GM18511 (cell line): ENCODE measurements around the gene CFAP46.
"Not testable (repeated sequence)": the region's sequence is repeated elsewhere in the genome, so short reads cannot be mapped to it uniquely, and the experiment has no call there.

ENCODE experiments used
- ATAC-seq: cut with Tn5 transposase; IDR thresholded peaks from one replicate; pipeline ENCODE4 v1.9.1; 2021; ENCODE audit warnings: mild to moderate bottlenecking, moderate library complexity; ENCODE audit not compliant: unreplicated experiment

CFAP46 gene

DNA sequence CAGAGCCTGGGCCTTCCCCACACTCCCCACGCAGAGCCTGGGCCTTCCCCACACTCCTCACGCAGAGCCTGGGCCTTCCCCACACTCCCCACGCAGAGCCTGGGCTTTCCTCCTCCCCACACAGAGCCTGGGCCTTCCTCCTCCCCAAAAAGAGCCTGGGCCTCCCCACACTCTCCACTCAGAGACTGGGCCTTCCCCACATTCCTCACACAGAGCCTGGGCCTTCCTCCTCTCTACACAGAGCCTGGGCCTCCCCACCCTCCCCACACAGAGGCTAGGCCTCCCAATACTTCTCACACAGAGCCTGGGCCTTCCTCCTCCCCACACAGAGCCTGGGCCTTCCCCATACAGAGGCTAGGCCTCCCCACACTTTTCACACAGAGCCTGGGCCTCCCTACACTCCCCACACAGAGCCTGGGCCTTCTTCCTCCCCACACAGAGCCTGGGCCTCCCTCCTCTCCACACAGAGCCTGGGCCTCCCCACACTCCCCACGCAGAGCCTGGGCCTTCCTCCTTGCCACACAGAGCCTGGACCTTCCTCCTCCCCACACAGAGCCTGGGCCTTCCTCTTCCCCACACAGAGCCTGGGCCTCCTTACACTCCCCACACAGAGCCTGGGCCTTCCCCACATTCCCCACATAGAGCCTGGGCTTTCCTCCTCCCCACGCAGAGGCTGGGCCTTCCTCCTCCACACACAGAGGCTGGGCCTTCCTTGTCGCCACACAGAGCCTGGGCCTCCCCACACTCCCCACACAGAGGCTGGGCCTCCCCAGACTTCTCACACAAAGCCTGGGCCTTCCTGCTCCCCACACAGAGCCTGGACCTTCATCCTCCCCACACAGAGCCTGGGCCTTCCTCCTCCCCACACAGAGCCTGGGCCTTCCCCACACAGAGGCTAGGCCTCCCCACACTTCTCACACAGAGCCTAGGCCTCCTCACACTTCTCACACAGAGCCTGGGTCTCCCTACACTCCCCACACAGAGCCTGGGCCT, 10.8 kb downstream of the CFAP46 start:
- ATAC-seq: not testable (repeated sequence)

DNA sequence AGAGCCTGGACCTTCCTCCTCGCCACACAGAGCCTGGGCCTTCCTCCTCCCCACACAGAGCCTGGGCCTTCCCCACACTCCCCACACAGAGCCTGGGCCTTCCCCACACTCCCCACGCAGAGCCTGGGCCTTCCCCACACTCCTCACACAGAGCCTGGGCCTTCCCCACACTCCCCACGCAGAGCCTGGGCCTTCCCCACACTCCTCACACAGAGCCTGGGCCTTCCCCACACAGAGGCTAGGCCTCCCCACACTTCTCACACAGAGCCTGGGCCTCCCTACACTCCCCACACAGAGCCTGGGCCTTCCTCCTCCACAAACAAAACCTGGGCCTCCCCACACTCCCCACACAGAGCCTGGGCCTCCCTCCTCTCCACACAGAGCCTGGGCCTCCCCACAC, 11.7 kb downstream of the CFAP46 start:
- ATAC-seq: not testable (repeated sequence)

DNA sequence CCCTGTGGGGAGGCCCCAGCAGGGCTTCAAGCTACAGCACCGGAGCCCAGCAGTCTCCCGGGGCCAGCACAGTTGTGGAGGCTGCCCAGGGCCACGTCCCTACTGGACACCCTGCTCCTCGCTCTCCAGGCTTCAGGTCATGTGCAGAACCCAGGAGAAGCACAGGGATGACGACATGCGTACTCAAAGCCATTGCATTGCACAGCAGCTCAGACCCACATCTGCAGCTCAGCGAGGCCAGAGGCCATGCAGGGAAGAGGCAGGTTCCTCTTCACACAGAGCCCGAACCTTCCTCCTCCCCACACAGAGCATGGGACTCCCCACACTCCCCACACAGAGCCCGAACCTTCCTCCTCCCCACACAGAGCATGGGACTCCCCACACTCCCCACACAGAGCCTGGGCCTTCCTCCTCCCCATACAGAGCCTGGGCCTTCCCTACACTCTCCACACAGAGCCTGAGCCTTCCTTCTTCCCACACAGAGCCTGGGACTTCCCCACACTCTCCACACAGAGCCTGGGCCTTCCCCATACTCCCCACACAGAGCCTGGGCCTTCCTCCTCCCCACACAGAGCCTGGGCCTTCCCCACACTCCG, 12.3 kb downstream of the CFAP46 start:
- ATAC-seq: no peak

DNA sequence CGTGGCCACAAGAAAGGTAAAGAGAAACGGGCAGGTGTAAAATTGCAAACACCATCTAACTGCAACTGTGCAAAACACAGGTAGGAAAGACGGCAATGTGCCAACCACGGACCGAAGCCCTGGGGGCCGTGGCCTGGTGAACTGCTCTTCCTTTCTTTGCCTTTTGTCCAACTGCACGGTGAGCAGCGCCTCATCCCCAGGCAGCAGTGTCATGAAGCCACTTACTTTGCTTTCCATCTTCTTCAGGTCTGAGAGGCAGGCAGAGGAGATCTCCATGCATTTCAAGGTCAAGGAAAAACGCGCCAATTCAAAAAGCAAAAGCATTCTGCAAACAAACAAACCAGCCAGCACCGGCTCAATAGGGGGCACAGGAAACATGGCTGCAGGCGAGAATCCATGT, 12.9 kb downstream of the CFAP46 start:
- no peak for ATAC-seq

DNA sequence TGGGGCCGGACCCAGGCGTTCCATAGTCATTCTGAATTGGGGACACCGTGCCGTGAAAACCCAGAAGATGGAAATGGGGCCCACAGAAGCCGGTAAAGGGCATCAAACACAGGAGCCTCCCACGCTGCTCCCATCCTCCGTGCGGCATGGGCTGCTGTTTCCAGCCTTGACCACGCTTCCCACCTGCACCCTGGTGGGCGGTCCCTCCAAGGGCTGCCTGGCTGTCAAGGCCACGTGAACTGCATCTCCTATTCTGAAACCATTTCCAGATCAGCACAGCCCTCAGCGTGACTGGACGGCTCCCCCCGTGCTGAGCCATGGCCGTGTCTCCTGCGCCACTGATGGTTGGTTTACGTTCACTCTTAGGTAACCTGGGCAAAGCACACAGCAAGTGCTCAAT, 14.1 kb downstream of the CFAP46 start:
- ATAC-seq: no peak

DNA sequence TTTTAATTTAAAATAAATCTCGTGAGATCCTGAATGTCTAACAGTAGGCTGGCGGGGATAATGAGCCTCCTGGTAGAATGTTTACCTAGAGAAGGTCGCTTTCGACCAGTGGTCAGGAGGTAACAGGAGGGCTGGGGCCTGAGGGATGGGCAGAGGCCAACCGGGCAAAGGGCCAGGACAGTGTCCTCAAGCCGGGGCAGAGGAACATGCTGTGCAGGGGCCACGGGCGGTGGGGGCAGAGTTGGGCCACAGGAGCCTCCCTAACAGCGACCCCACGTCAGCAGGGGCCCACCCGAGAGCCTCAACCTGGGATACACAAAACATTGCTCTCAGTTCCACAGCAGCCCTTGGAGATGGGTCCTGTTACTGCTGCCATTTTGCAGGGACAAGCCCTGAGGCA, 14.5 kb downstream of the CFAP46 start:
- no peak for ATAC-seq

DNA sequence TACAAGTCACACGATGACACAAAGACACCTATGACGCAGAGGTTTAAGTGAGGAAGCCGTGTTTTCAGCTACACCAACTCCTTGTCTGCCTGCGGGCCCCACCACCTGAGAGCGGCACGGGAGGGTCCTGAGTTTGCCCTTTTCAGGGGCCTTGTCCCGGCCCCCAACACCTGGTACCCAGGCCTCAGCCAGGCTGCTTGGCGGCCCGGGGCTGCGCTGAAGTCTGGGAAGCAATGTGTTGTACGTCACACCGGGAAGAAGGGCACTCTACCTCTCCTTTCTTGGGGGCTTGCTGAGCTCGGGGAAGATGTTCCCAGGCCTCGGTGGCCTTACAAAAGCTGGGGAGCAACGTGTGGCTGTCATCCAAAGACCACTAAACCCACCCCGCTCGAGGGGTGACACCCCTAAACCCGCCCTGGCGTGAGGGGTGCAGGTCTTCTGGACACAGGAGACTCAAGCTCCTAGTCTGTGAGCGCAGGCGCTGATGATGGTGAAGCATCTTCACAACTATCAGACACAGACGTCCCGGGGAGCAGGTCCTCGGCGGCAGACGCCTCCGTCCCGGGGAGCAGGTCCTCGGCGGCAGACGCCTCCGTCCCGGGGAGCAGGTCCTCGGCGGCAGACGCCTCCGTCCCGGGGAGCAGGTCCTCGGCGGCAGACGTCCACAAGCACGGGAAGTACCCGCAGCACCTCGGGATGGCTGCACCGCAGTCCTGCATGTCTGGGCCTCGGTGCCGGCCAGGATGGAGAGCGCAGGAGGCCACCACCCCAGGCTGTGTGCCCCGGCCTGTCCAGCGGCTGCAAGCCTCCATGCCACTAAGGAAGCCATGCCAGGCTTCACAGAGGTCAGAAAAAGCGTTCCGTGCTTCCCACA, 15.4 kb downstream of the CFAP46 start:
- no peak for ATAC-seq

DNA sequence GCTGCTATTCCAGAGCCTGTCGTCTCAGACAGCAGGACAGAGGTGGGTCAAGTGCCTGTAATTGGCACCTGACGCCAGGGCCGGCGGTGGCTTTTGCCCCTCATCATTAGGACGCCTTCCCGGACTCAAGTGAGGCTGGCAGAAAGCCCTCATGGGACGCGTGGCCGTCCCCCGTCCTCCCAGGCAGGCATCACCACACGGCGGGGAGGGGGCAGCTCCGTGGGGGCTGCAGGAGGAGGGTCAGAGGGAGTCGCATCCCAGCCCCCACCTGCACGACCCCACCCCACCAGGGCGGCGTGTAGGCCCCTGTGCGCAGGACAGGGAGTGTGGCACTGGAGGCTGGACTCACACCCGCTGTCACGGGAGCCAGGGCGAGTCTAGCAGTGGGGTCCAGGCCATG, 16.3 kb downstream of the CFAP46 start:
- ATAC-seq: no peak

DNA sequence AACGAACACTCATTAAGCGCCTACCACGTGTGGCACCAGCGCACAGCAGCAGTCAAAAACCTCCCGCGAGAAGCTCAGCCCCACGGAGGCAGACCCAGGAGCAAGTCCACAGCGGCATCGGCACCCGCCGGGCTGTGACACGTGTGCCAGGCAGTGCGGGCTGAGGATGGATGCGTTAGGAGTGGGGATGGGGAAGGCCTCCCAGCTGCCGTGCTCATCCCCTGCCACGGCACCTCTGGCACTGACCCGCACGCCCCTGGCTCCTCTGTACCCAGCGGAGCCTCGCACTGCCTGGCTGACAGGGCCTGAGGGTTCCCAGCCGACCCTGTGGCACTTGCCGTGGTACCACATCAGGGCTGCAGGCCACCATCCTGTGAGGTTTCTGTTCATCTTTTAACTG, 16.8 kb downstream of the CFAP46 start:
- no peak for ATAC-seq

DNA sequence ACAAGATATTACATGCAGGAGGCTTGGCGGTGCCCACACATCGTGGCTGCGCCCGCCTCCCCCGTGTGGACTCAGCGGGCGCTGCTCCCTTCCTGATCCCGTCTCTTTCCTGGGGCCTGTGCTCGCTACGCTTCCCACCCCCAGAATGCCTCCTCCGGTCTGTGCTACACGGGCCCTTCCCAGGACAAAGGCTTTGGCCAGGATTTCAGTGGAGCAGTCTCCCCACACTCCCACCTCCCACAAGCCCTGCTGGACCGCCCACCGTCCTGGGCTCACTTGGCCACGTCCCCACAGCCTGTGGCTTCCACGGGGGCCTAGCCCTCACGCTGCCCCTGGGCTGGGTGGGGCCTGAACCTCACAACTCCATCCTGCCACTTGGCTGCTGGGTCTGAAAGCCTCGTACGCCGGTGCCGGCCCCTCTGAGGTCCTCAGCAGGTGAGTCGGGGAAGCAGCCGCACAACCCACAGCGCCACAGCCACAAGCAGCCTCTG, 17.3 kb downstream of the CFAP46 start:
- no peak for ATAC-seq

DNA sequence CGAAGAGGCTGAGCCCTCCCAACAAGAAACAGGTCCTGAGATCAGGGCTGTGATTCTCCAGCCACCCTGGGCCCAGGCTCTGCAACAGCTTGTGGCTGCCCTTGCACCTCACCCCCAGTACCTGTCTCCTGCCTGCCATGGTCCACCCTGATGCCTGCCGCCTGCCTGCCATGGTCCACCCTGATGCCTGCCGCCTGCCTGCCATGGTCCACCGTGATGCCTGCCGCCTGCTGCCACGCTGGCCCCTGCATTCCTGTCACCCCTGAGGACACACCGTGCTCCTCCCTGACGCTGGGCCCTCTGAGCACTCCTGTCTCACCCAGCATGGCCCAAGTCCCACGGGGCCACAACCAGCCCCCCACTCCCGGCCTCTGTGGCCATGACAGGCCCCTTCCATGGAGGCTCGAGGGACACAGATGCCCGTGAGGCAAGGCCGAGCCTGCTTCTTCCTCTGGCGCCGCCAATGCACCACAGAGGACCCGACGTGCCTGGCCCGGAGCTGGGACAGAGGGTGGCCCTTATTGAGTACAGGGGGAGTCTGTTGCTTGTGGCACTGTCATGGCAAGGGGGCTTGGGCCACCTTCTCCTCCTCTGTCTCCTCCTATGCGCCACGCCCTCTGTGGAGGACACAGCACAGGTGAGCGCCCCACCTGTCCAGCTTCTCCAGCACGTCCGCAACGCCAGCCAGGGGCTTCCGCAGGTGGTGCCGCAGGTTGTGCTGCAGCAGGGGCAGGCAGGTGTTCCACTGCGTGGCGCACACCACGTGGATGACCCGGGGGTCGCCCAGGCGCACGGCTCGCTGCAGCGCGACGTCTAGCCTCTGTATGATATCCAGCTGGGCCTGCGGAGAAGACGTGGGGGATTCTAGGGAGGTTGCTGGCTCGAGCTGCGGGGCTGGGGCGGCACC, 18.1 kb downstream of the CFAP46 start:
- ATAC-seq: no peak

DNA sequence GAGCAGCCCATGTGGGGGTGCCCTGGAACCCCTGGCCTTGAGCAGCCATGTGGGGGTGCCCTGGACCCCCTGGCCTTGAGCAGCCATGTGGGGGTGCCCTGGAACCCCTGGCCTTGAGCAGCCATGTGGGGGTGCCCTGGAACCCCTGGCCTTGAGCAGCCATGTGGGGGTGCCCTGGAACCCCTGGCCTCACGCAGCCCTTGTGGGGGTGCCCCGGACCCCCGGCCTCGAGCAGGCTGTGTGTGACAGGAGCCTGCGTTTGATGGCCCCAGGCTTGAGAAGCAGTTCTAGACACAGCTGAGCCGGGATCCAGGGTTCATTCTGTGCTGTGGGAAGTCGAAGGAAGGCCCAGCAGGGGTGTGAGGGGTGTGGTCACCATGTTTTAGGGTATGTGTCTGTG, 19.0 kb downstream of the CFAP46 start:
- ATAC-seq: not testable (repeated sequence)

DNA sequence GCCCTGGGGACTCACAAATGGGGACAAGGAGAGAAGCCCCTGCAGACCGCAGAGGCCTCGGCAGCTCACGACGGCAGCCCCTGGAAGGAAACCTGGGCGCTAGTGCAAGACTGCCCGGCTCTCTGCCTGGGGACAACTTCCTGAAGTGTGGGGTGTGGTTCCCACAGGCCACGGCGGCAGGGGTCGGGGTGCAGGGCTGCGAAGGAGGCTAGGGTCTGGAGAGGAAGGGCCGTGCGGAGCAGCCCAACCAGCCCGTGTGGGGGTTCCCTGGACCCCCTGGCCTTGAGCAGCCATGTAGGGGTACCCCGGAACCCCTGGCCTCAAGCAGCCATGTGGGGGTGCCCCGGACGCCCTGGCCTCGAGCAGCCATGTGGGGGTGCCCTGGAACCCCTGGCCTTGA, 19.5 kb downstream of the CFAP46 start:
- ATAC-seq: no peak

DNA sequence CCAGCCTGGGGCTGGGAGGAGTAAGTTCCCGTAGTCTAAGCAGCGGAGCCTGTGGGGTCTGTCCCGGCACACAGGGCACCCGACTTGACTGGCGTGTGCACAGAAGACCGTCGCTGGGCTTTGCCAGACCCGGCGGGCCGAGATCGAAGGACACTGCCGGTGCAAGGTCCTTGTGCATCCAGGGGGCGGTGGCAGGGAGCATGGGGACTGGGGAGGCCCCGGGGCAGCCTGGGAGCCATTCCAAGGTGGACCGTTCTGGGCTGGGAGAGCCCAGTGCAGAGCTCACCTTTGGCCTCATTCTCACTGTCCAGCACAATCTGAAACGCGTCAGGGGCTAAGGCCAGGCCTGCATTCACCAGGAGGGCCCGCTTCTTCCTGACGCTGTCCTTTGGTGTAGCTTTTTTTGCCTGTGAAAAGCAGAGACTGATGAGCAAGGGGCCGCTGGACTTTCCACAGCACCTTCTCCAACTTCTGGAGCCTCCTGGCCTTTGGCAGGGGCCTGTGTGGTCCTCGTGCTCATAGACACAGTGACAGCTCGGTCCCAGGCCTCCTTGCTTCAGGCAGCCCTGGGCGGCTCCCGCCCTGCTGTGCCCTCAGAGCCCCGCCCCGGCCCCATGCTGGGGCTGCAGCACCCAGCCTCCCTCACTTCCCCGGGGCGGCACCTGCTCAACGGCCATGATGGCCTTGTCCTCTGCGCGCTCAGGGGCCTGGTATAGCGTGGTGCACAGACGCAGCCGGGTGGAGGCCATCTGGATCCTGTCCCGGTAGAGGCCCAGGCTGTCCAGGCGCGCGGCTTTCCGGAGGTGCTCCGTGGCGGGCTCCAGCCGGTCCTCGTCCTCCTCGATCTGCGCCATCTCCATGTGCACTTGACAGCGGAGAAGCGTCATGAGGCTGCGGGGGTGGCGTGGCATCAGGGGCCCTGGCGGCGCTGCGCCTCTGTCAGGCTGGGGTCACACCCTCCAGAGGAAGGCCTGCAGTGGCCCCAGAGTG, 20.3 kb downstream of the CFAP46 start:
- no peak for ATAC-seq

DNA sequence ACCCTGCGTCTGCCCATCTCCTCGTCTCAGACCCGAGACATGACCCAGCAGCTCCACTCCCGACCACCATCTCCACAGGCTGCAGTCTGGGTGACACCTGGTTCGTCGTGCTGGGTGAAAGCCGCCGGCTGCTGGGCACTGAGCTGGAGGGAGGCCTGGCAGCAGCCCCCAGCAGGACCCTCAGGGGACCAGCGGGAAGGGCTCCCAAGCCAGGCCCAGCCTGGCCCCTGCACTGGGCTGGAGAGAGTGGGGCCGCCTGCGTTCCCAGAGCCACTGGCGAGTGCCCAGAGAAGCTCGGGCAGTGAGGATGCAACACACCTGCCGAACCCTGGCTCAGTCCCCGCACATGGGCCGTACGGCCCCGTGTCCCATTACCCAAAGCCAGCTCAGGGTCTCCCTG, 21.3 kb downstream of the CFAP46 start:
- no peak for ATAC-seq

DNA sequence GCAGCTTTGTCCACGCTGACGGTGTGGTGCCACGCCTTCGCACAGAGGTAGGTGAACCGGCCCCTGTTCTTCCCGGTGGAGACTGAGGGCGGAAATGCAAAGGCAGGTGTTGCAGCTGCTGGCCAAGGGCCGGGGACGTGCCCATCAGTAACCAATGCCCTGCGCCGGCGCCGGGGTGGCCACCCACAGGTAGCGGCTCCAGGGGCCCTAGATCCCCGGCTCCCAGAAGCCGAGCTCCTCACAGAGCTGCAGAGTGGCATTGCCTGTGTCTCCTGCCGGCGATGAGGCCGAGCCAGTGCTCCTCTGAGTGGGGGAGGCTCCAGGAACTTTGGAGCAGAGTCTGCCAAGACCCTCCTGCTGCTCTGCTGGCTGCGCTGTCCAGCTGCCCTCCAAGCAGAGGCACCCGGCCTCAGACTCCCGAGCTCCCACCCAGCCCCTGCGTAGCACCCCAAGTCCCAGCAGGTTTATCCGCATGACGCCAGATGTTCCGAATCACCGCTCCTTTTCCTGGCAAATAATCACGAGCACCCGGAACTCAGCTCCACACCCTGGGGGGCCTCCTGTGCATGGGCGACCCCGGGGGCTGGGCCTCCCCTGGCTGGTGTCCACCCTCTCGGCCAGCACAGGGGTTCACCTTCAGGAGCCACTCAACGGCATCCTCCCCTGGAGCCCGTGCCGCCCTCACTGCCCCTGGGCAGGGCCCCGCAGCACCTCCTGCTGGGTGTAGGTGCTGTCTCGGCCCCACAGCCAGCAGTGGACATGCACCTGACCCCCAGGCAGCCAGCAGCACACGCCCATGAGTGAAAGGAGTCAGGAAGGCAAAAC, 22.1 kb downstream of the CFAP46 start:
- ATAC-seq: no peak

DNA sequence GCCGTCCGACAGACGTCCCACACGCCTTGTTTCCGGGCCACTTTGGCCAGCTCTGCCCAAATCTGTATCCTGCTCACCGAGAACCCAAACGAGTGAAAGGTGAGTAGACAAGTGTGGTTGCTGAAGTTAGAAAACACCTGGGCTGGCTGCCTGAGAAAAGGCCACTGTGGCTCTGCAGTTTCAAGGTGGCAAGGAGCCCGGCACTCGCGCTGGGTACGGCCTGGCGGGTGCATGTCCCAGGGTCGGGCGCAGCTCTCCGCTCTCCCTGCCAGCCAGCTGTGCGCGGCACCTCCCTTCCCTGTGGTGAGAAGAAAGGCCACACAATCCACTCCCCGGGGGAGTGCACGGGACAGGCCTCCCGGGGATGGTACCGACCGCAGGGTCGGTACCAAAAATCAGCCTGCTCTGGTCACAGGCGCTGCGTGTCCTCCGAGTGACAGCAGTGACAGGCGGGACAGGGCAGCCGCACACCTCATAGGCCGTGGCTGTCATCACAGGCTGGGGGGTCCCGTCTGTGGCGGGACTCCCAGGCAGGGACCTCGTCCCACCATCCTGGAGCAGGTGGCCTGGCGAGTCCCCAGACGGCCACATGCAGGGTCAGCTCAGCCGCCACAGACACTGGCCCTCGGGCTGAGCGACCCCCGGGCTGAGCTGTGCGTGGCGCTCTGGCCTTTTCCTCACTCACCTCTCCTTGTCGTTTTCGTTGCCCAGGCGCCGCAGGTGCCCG, 22.8 kb downstream of the CFAP46 start:
- ATAC-seq: no peak
